Endometrial microvascular endothelial cells (primary cell): ENCODE measurements around the gene ENPP3. TPM values are rescaled to one million over a fixed set of nuclear protein-coding genes. Genes with fewer than 3 reads are reported as not detected.

Experiments used
- in situ Hi-C: cut with HindIII; loops from 2 replicates; pipeline ENCODE4 v1.10.0; 2017; ENCODE audit warnings: low sequenced_read_pairs, low pct_unique_long_range_greater_than_20kb; ENCODE audit errors: inconsistent ontology term
- total RNA-seq: library from RNA; depleted of rRNA; stranded (reverse); fragments of >200 nt; gene quantifications from one replicate; pipeline ENCODE4 v1.2.3, GENCODE V29; 2015; ENCODE audit errors: inconsistent ontology term

The ENPP3 gene
- total RNA-seq, 1 donor from 2014 or later = not detected

- in situ Hi-C loops = no loop called here
Observed at GRCh38 chr6:131640576-131640975, 3.5 kb downstream of the ENPP3 start.

GRCh38 chr6:131641554-131641953 lies 4.5 kb downstream of the ENPP3 start:
- in situ Hi-C loops = no loop called here

GRCh38 chr6:131642565-131642964 lies 5.5 kb downstream of the ENPP3 start:
- in situ Hi-C loops = no loop called here

GRCh38 chr6:131642987-131643611 lies 6.0 kb downstream of the ENPP3 start:
- in situ Hi-C loops = no loop called here

GRCh38 chr6:131643855-131644460 lies 6.9 kb downstream of the ENPP3 start:
- in situ Hi-C loops = no loop called here

- in situ Hi-C loops = no loop called here
Observed at GRCh38 chr6:131644921-131645320, 7.8 kb downstream of the ENPP3 start.

- in situ Hi-C loops = no loop called here
Observed at GRCh38 chr6:131645846-131646245, 8.7 kb downstream of the ENPP3 start.

- in situ Hi-C loops = no loop called here
Observed at GRCh38 chr6:131646249-131646670, 9.2 kb downstream of the ENPP3 start.

- in situ Hi-C loops = no loop called here
Observed at GRCh38 chr6:131651782-131652181, 14.7 kb downstream of the ENPP3 start.

GRCh38 chr6:131652472-131652871 lies 15.4 kb downstream of the ENPP3 start:
- in situ Hi-C loops = no loop called here

- in situ Hi-C loops = no loop called here
Observed at GRCh38 chr6:131654326-131654725, 17.2 kb downstream of the ENPP3 start.

GRCh38 chr6:131655387-131655786 lies 18.3 kb downstream of the ENPP3 start:
- in situ Hi-C loops = no loop called here

- in situ Hi-C loops = no loop called here
Observed at GRCh38 chr6:131655951-131656350, 18.8 kb downstream of the ENPP3 start.

- in situ Hi-C loops = no loop called here
Observed at GRCh38 chr6:131656667-131657066, 19.6 kb downstream of the ENPP3 start.

GRCh38 chr6:131657222-131657621 lies 20.1 kb downstream of the ENPP3 start:
- in situ Hi-C loops = no loop called here

GRCh38 chr6:131657630-131658111 lies 20.6 kb downstream of the ENPP3 start:
- in situ Hi-C loops = no loop called here

GRCh38 chr6:131658287-131658686 lies 21.2 kb downstream of the ENPP3 start:
- in situ Hi-C loops = no loop called here

GRCh38 chr6:131660195-131660594 lies 23.1 kb downstream of the ENPP3 start:
- in situ Hi-C loops = no loop called here

GRCh38 chr6:131663578-131664165 lies 26.6 kb downstream of the ENPP3 start:
- in situ Hi-C loops = no loop called here

GRCh38 chr6:131669891-131670290 lies 32.8 kb downstream of the ENPP3 start:
- in situ Hi-C loops = no loop called here
